NCI-H1092 (cell line): Measurements from ENCODE around the gene TTC39C.
"Not testable (repeated sequence)": the region's sequence is repeated elsewhere in the genome, so short reads cannot be mapped to it uniquely, and the experiment has no call there.

Experiments
- DNase-seq: peaks from one replicate; lab custom pipeline; 2025; lab: John Stamatoyannopoulos, UW

Gene TTC39C

GRCh38 chr18:24053211-24053610, 38.7 kb downstream of the TTC39C start:
- DNase-seq: no peak

- DNase-seq: no peak
Measured at GRCh38 chr18:24054130-24054529, 39.6 kb downstream of the TTC39C start.

- no peak for DNase-seq
Measured at GRCh38 chr18:24055009-24055804, 40.7 kb downstream of the TTC39C start.

- DNase-seq: no peak
Measured at GRCh38 chr18:24055878-24056277, 41.3 kb downstream of the TTC39C start.

GRCh38 chr18:24056506-24056905, 42.0 kb downstream of the TTC39C start:
- DNase-seq: no peak

- DNase-seq: no peak
Measured at GRCh38 chr18:24057804-24058203, 43.2 kb downstream of the TTC39C start.

GRCh38 chr18:24059385-24059784, 44.8 kb downstream of the TTC39C start:
- not testable (repeated sequence) for DNase-seq

GRCh38 chr18:24060644-24061043, 46.1 kb downstream of the TTC39C start:
- DNase-seq: no peak

GRCh38 chr18:24063121-24063731, 48.7 kb downstream of the TTC39C start:
- DNase-seq: no peak

- DNase-seq: no peak
Measured at GRCh38 chr18:24064391-24065100, 50.0 kb downstream of the TTC39C start.

- no peak for DNase-seq
Measured at GRCh38 chr18:24065906-24066305, 51.4 kb downstream of the TTC39C start.

GRCh38 chr18:24068945-24069693, 54.6 kb downstream of the TTC39C start:
- DNase-seq: no peak

GRCh38 chr18:24071029-24071428, 56.5 kb downstream of the TTC39C start:
- no peak for DNase-seq

GRCh38 chr18:24071779-24072178, 57.2 kb downstream of the TTC39C start:
- DNase-seq: no peak

GRCh38 chr18:24072743-24073142, 58.2 kb downstream of the TTC39C start:
- DNase-seq: no peak

GRCh38 chr18:24073791-24074190, 59.2 kb downstream of the TTC39C start:
- DNase-seq: no peak

- not testable (repeated sequence) for DNase-seq
Measured at GRCh38 chr18:24074757-24075156, 60.2 kb downstream of the TTC39C start.

GRCh38 chr18:24075767-24076597, 61.4 kb downstream of the TTC39C start:
- no peak for DNase-seq

GRCh38 chr18:24076950-24077349, 62.4 kb downstream of the TTC39C start:
- no peak for DNase-seq

GRCh38 chr18:24078391-24078790, 63.8 kb downstream of the TTC39C start:
- no peak for DNase-seq

- DNase-seq: no peak
Measured at GRCh38 chr18:24080861-24081260, 66.3 kb downstream of the TTC39C start.
